GM19099 (cell line): ENCODE data around the gene UQCC5.

Experiments used
- POLR2A ChIP-seq: IDR thresholded peaks from 3 replicates; pipeline ENCODE4 v1.6.1; 2011; ENCODE audit warnings: low read depth; ENCODE audit not compliant: insufficient read length; ENCODE audit errors: extremely low read depth

Gene UQCC5

DNA sequence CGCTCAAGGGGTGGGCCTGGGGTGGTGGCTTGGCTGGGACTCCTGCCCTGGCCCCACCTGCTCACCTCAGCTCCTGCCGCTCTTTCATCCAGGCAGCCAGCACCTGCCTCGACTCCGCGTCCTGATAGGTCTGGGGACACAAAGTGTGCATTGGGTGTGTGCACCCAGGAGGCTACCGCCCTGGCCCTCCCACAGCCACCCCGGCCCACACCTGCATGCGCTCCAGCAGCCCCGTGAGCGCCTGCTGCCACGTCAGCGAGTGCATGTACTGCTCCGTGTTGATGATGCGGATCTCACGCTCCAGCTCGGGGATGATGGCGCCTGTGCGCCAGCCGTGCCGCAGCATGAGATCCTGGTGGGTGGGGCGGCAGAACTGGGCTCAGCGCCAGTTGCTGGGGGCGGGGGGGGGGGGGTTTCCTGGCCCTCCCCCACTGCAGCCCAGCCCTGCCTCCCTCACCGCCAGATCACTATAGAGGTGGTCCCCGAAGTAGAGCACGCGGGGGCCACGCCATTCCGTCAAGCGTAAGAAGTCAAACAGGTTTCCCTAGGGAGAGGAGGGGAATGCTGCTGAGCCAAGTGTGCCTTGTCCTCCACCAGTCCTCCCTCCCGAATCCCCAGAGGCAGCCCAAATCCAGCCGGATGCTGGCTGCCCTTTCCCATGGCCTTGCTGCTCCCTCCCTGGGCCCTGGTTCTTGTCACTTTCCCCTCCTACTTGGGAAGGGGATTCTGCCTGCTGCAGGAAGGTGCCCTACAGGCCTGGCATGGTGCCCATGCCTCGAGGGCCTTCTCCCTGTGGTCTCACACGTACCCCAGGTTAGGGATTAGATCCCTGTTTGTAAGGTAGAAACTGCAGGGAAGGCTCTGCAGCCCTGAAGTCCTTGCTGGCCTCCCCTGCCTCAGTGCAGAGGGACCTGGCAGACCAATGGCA is 11.4 kb upstream of the UQCC5 start:
- TF ChIP-seq POLR2A = no peak

DNA sequence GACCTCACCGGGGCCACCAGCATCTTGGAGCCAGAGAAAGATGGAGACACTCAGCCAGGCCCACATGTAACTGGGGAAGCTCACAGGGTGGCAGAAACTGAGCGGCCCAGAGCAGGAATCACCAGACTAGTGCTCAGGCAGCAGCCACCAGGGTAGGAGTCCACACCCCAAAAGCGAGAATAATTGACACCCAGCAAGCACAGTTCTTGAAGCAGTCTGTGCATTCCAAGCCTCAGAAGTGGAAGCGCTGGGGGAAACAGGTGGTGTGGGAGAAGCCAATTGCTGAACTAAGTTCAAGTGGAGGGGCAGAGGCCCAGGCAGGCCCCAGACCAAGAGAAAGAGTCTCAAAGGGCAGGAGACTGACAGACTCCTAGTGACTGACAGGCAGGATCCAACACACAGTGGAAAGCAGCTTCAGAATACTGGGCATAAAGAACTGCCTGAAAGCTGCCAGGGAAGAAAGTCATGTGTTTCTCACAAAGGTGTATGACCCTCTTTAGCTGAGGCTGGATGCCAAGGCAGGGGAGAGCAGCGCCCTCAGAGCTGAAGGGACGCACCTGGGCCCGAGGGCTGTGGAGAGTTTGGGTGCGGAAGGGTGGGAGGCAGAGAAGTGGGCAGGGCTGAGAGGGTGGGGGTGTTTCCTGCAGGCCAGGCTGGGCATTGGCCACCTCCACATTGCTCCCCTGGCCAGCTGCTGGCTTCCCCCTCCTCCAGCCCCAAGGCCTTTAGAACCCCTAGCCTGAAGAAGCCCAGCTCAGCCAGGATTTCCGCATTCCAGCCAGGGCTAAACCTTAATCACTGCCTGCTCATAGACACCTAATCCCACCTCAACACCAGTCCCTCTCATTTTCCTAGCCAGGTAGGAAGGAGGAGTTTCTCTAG is 10.5 kb upstream of the UQCC5 start:
- no peak for TF ChIP-seq POLR2A

DNA sequence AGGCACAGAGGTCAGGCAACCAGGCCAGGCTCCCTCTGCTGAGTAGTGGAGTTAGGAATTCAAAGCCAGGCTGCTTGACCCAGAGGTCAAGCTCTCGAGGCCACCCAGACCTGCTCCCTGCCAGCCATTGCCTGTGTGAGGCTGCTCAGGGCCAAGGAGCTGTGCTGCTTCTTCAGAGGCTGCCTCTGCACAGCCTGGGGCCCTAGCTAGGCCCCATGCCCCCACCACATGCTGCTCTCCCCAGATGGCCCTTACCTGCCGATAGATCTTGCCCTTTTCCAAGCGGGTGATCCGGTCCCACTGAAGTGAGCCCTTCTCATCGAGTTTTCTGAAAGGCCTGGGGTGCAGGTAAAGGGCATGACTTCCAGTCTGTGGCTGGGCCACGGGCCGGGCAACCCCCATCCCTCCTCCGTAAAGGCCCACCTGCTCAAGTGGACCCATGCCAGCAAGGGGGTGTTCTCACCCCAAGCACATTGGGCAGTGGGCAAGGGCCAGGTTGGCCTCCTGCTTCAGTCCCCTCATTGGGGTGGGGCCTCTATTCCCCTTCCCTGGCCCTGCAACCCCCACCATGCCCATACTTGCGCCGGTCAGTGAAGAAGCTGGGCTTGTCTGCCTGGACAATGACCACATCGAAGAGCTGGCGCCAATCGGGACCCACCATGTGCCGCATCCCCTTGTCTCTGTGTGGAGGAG is 9.2 kb upstream of the UQCC5 start:
- no peak for TF ChIP-seq POLR2A

DNA sequence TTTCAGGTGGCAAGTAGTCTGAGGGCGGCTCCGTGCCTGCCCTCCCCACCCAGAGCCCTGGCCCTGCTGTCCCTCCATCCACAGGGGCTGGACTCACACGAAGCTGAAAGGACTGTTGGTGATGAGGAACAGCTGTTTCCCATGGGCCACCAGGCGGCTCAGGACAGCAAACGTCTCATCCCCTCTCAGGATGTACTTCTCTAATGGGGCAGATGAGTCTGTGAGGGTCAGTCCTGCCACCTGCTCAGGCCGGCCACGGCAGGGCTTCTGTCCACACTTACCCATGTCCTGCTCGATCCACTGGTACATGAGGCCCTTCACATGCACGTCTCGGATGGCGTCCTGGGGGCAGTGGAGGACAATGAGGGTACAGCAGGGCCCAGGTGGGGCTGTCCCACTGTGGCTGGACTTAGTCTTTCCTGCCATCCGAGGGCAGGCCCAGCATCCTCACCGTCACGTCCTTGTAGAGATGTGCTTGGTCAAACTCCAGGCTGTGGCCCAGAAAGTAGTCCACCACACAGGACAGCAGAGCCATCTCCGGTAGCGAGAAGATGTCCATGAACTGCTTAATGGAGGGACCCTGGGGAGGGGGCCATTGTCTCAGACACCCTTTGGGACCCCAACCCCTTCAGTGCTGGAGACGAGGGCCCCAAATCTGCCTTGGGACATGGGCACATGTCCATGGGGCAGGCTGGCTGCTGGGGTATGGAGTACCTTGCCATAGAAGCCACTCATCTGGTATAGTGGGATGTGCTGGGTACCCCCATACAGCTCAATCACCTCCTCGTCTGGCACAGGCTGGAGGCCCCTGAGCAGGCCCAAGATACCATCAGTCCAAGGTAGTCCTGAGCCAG is 8.4 kb upstream of the UQCC5 start:
- TF ChIP-seq POLR2A = no peak

DNA sequence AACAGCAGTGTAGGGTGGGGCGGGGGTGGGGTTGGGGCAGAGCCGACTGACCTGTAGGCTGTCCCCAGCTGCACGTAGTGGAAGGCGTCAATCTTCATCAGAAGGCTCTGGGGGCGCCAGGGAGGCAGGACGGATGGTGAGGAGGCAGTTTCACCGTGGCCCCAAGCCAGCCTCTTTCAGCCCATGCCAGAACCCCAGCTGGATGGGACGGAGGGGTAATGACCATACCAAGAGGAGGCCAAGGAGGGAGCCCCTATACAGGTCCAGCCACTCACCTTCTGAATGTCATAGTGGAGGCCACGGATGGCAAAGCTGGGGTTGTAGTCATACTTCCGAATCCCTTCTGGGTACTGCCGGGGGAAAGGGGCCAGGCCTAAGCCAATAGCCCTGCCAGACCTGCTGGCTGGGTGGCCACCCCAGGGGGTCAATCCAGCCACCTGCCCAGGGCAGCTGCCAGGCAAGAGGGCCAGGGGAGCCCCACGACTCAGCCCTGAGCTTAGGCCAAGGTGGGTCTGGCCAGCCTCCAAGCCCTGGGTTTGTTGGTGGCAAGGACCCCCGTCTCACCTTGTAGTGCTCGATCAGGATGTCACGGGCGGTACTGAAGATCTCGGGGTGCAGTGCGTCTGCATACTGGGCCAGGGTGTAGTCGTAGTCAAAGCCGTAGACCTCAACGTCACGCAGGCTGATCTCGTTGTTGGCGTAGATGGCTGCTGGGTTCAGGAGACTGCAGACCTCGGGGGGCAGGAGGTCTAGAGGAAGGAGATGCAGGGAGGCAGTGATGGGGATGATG is 7.6 kb upstream of the UQCC5 start:
- TF ChIP-seq POLR2A = no peak

DNA sequence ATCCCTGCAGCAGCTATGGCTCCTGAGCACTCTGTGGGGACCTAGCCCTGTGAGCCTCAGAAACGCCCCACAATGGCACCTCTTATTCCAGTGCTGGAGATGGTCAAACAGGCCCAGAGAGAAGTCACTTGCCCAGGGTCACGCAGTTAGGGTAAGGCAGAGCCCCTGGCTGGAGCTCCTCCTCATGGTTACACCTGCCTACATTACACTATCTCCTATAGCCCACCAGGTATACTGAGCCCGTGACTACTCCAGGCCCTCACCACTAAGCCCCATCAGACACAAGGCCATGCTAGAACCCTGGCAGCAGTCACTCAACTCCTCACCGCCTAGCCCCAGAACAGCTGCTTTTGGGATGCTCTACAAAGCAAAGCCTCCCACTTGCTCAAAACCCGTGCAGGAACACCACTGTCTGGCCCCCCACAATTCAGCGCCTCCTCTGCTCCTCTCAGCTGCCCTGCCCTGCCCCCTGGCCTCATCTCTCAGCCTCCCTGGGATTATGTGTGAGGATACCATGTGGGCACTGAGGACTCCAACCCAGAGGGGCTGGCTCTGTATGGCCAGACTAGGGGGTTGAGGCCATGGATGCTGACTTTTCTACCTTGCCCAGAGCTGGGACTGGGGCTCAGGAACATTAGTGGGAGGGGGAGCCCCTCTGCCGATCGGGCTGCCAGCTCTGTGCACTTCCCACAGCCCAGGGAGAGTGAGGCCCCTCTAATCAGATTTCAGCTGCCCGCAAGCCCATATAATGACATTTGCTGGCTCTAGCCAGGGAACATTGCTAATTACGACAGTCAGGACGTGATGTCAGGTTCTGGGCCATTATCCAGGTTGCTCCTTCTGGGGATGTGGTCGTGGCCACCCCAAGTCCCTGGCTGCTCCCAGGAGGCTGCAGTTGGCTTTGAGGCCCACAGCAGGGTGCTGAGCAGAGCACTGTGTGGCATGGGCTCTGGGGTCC is 6.8 kb upstream of the UQCC5 start:
- TF ChIP-seq POLR2A = no peak

DNA sequence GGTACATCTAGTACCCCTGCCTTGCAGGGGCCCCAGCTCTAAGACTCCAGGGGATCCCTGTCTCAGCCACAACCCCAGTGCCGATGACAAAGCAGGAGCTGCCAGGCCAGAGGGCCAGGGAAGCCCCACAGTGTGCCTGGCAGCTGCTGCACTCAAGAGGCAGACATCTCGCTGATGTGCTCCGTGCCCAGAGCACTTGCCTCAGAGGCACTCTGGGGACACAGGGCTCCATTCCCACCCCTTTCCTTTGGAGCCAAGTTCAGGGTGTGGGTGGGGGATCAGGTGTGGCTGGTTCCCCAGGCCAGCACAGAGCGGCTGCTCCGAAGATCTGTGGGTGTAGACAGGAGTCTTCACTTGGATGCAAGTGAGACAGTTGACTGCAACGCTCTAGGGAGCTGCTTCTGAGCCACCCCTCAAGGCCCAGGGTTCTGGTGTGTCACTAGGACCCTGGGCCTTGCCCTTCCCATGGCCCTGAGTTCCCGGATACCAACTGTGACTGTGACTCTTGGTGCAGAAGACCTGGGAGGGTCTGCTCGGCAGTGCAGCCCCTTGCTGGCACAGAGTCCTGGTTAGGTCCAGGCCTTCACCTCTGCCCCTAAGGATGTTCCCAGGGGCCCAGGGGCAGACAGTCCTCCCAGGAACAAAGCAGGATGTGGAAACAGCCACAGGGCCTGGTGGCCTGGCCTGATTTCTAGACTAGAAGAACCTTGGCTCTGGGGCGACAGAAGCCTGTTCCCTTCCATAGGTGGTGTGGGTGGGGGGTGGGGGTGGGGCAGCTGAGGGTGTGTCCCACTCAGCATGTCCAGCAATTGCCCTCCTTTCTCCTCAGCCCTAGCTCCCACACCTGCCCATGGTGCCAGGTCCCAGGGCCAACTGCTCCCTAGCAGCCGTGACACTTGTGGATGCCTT is 5.2 kb upstream of the UQCC5 start:
- TF ChIP-seq POLR2A = no peak

DNA sequence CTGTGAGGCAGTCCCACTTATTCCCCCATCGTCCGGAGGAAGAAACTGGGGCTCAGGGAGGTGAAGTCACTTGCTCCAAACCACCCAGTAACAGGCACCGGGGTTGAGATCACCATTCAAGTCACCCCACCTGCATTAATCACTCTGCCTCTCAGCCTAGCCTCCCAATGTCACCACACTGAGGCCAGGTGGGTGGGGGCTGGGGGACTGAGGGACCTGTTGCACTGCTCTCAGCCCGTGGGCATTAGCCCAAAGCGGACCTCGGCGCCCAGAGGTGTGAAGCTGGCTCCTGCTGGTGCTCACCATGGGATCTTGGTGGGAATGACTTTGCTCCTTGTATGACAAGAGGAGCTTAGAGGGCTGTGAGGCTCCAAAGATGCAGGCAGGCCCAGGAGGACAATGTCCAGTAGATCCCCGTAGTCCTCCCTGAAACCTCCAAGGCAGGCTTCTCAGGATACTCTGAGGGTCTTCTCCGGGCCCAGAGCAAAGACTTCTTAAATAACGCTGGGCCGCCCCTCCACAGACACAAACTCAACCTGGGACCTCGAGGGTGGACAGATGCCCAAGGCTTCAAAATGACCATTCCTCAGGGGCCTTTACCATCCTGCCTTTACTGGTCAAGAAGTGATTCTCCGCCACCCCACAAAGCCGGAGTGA is 4.4 kb upstream of the UQCC5 start:
- no peak for TF ChIP-seq POLR2A

DNA sequence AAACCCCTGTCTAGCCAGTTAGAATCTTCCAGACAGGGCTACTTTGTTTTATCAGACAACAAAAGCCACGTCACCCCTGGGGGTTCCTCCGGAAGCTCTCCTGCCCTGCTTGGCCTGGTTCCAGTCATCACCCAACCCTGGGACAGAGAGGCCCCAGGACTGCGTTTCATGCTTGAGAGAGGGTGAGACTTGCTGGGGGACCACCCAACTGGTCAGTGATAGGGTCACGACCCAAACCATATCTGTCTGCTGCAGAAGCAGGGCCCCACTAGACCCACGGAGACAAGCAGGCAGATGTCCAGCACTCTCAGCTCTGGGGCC is 3.9 kb upstream of the UQCC5 start:
- no peak for TF ChIP-seq POLR2A

DNA sequence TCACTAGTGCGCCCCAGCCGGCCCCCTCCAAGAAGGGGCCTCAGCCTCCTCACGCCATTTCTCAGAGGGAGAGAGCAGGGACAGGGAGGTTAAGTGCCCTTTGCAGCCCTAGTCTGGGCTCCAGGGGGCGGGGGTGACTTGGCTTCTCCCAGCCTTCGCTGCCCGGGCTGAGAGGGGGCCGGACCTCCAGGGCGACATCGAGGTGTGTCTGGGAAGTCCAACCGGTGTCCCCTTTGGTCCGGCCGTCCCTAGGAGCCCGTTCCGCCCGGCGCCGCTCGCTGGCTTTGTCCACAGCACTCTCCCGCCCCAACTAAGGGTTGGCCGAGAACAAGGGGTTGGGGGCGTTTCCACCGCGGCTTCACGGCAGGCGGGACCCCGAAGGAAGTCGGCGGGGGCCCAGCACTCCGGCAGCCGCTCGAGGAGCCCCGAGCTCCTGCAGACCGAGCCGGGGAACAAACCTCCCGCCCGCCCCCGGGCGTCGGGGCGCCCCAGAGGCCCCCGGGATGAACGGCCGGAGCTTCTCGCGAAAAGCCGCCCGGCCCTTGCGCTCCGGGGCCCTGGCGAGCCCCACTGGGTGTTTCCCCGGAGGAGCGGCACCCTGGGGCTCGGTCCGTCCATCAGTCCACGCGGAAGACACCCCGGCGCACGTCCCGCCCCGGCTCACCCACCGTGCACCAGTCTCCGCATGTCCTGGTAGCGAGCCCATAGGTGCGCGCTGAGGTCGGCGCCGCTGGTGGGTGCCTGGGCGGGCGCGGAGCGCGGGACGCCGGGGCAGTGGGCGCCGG is 3.4 kb upstream of the UQCC5 start:
- no peak for TF ChIP-seq POLR2A
